MM.1S (cell line): Measurements from ENCODE around the gene ZBTB32.

Experiments used
- DNase-seq: peaks from one replicate; pipeline ENCODE4 v3.0.0-alpha.2; 2015
- H2AFZ ChIP-seq: fragments of 300-600 bp; sonication (generic); 2 replicates; pipeline ENCODE4 v1.6.0; 2016; ENCODE audit warnings: antibody characterized with exemption, low read length
- H3F3A ChIP-seq: fragments of 300-600 bp; sonication (generic); 2 replicates; pipeline ENCODE4 v1.6.1; 2016; ENCODE audit warnings: mild to moderate bottlenecking, antibody characterized with exemption, low read length, moderate library complexity, mixed read lengths; ENCODE audit not compliant: insufficient read depth
- H3K27ac ChIP-seq: fragments of 300-600 bp; sonication (generic); 2 replicates; pipeline ENCODE4 v1.5.1; 2016; ENCODE audit warnings: mild to moderate bottlenecking, low read length
- H3K27me3 ChIP-seq: fragments of 300-600 bp; sonication (generic); replicated peaks from 2 replicates; pipeline ENCODE4 v1.6.0; 2016; ENCODE audit warnings: low read length; ENCODE audit not compliant: insufficient read depth
- H3K36me3 ChIP-seq: fragments of 300-600 bp; sonication (generic); replicated peaks from 2 replicates; pipeline ENCODE4 v1.6.1; 2016; ENCODE audit warnings: mild to moderate bottlenecking, low read length, mixed read lengths; ENCODE audit not compliant: insufficient read depth
- H3K4me1 ChIP-seq: fragments of 300-600 bp; sonication (generic); 2 replicates; pipeline ENCODE4 v1.6.1; 2016; ENCODE audit warnings: low read length, mixed read lengths
- H3K4me2 ChIP-seq: fragments of 300-600 bp; sonication (generic); 2 replicates; pipeline ENCODE4 v1.6.0; 2016; ENCODE audit warnings: low read depth, low read length
- H3K4me3 ChIP-seq: fragments of 300-600 bp; sonication (generic); 2 replicates; pipeline ENCODE4 v1.5.1; 2016; ENCODE audit warnings: low read length, mixed read lengths
- H3K79me2 ChIP-seq: fragments of 300-600 bp; sonication (generic); 2 replicates; pipeline ENCODE4 v1.6.1; 2016; ENCODE audit warnings: mixed run types, low read length, mixed read lengths
- H3K9ac ChIP-seq: fragments of 300-600 bp; sonication (generic); 2 replicates; pipeline ENCODE4 v1.6.1; 2016; ENCODE audit warnings: low read length, mixed read lengths
- H3K9me2 ChIP-seq: fragments of 300-600 bp; sonication (generic); replicated peaks from 2 replicates; pipeline ENCODE4 v1.6.1; 2016; ENCODE audit warnings: mild to moderate bottlenecking, low read length, mixed read lengths; ENCODE audit not compliant: insufficient read depth
- H3K9me3 ChIP-seq: fragments of 300-600 bp; sonication (generic); replicated peaks from 2 replicates; pipeline ENCODE4 v1.6.1; 2016; ENCODE audit warnings: mild to moderate bottlenecking, low read length, mixed read lengths; ENCODE audit not compliant: insufficient read depth
- H4K20me1 ChIP-seq: fragments of 300-600 bp; sonication (generic); 2 replicates; pipeline ENCODE4 v1.6.1; 2016; ENCODE audit warnings: mild to moderate bottlenecking, low read length, moderate library complexity, mixed read lengths; ENCODE audit not compliant: insufficient read depth
- CTCF ChIP-seq: fragments of 300-600 bp; sonication (generic); IDR thresholded peaks from 2 replicates; pipeline ENCODE4 v1.5.1; 2016; ENCODE audit warnings: antibody characterized with exemption, low read length, mixed read lengths
- EZH2 ChIP-seq: fragments of 300-600 bp; sonication (generic); optimal IDR thresholded peaks from 2 replicates; pipeline ENCODE3; 2017; ENCODE audit warnings: low read depth, mild to moderate bottlenecking, antibody characterized with exemption, low read length, mixed read lengths
- EZH2phosphoT487 ChIP-seq: fragments of 300-600 bp; sonication (generic); IDR thresholded peaks from 2 replicates; pipeline ENCODE4 v1.6.1; 2018; ENCODE audit warnings: antibody characterized with exemption, low read length

ZBTB32 gene

GRCh38 chr19:35692010-35692409, 12.3 kb upstream of the ZBTB32 start:
- DNase-seq = no peak
- Histone ChIP-seq H3K4me3 (no peak overlapping the region), H3K36me3 (no peaks in the 10 kb centered on the region), H3K4me2 (no peak overlapping the region), H4K20me1 (no peaks in the 10 kb centered on the region), H3K4me1 (0 out of 2 replicates have a peak, but pooled peaks cover 4% of the 10 kb centered on the region), H3K27me3 (peaks cover 19% of the 10 kb centered on the region), H3K9ac (no peak overlapping the region), H3K79me2 (no peaks in the 10 kb centered on the region), H3K9me3 (no peaks in the 10 kb centered on the region), H3F3A (0 out of 2 replicates have a peak, but pooled peaks cover 5% of the 10 kb centered on the region), H2AFZ (no peak overlapping the region), H3K27ac (no peak overlapping the region), H3K9me2 (no peaks in the 10 kb centered on the region)
- TF ChIP-seq EZH2phosphoT487 = no peak
- TF ChIP-seq EZH2 = no peak

GRCh38 chr19:35693422-35693821, 10.9 kb upstream of the ZBTB32 start:
- H3K9me2 ChIP-seq = no peaks in the 10 kb centered on the region
- no peak for TF ChIP-seq EZH2phosphoT487
- TF ChIP-seq EZH2 = no peak
- no peak for TF ChIP-seq CTCF
- H3K27me3 ChIP-seq = peaks cover 18% of the 10 kb centered on the region
- H3K9me3 ChIP-seq = no peaks in the 10 kb centered on the region
- no peak overlapping the region for H2AFZ ChIP-seq
- no peak overlapping the region for H3K4me3 ChIP-seq
- 0 out of 2 replicates have a peak, but pooled peaks cover 6% of the 10 kb centered on the region for H3F3A ChIP-seq
- no peak for DNase-seq
- H3K9ac ChIP-seq = no peak overlapping the region
- H3K27ac ChIP-seq = no peak overlapping the region
- H3K79me2 ChIP-seq = no peaks in the 10 kb centered on the region
- H3K4me1 ChIP-seq = 0 out of 2 replicates have a peak, but pooled peaks cover 4% of the 10 kb centered on the region
- H3K36me3 ChIP-seq = no peaks in the 10 kb centered on the region
- no peaks in the 10 kb centered on the region for H4K20me1 ChIP-seq
- no peak overlapping the region for H3K4me2 ChIP-seq

DNA sequence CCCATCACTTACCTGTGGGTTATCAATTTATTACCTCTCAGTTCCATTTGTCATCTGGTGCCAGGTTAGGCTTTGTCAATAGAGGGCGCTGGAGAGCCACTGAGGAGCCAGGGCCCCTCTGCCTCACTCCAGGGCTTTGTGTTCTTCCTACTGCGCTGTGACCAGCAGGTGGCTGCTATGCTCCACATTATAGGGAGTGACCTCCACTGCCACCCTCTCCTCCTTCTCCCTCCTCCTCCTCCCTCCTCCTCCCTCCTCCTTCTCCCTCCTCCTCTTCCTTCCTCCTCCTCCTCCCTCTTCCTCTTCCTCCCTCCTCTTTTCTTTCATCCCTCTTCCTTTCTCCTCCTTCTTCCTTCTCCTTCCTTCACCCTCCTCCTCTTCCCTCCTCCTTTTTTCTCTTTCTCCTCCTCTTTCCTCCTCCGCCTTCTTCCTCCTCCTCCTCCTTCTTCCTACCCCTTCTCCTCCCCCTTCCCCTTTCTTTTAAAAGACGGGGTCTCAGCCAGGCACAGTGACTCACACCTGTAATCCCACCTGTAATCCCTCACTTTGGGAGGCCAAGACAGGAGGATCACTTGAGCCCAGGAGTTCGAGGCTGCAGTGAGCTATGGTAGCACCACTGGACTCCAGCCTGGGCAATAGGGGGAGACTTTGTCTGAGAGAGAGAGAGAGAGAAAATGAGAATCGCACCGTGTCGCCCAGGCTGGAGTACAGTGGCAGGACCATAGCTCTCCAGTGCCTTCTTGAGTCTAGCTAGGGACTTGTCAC, 10.3 kb upstream of the ZBTB32 start:
- Histone ChIP-seq H3K36me3 (no peaks in the 10 kb centered on the region), H3K79me2 (no peaks in the 10 kb centered on the region), H3K9ac (no peak overlapping the region)

More for the DNA sequence above, 10.3 kb upstream of the ZBTB32 start:
- H3F3A ChIP-seq = 0 out of 2 replicates have a peak, but pooled peaks cover 6% of the 10 kb centered on the region
- peaks cover 14% of the 10 kb centered on the region for H3K27me3 ChIP-seq
- H3K4me3 ChIP-seq = no peak overlapping the region
- no peaks in the 10 kb centered on the region for H3K9me2 ChIP-seq
- peak; percentile 98 for TF ChIP-seq CTCF
- no peak for TF ChIP-seq EZH2
- no peak for TF ChIP-seq EZH2phosphoT487
- no peak overlapping the region for H2AFZ ChIP-seq
- H4K20me1 ChIP-seq = no peaks in the 10 kb centered on the region
- H3K4me2 ChIP-seq = no peak overlapping the region
- peak; percentile 91 for DNase-seq
- H3K27ac ChIP-seq = no peak overlapping the region
- 0 out of 2 replicates have a peak, but pooled peaks cover 4% of the 10 kb centered on the region for H3K4me1 ChIP-seq
- H3K9me3 ChIP-seq = no peaks in the 10 kb centered on the region
